ENCODE data around the gene COG5.
"Not testable (repeated sequence)": the region's sequence is repeated elsewhere in the genome, so short reads cannot be mapped to it uniquely, and the experiment has no call there.

COG5 gene

GRCh38 chr7:107253599-107253998, 310.1 kb downstream of the COG5 start:
- no peak overlapping the region for H3K4me2 ChIP-seq
- H3K9ac ChIP-seq = no peak overlapping the region
- H3K36me3 ChIP-seq = 0 out of 2 replicates have a peak, but pooled peaks cover 3% of the 10 kb centered on the region
- no peak for TF ChIP-seq Cebpa-rat (IDR thresholded peaks at IDR 0.05)
- H3K9me3 ChIP-seq = no peaks in the 10 kb centered on the region
- no peak overlapping the region for H3K4me3 ChIP-seq
- no peak overlapping the region for H3K27ac ChIP-seq
- H3K4me1 ChIP-seq = no peaks in the 10 kb centered on the region
- H4K20me1 ChIP-seq = no peaks in the 10 kb centered on the region
- no peaks in the 10 kb centered on the region for H3K27me3 ChIP-seq

- no peaks in the 10 kb centered on the region for H4K20me1 ChIP-seq
- peaks cover under 1% of the 10 kb centered on the region; the same call in 1 of the 2 replicates for H3K9me3 ChIP-seq
- H3K27me3 ChIP-seq = no peaks in the 10 kb centered on the region
- no peak overlapping the region for H3K9ac ChIP-seq
- peaks cover 10% of the 10 kb centered on the region for H3K36me3 ChIP-seq
- no peak for TF ChIP-seq Cebpa-rat (IDR thresholded peaks at IDR 0.05)
- no peaks in the 10 kb centered on the region for H3K4me1 ChIP-seq
- H3K4me2 ChIP-seq = no peak overlapping the region
- H3K27ac ChIP-seq = no peak overlapping the region
- H3K4me3 ChIP-seq = no peak overlapping the region
These were observed 311.8 kb downstream of the COG5 start for GRCh38 chr7:107251963-107252362.

- Histone ChIP-seq H3K4me3 (no peak overlapping the region), H3K4me2 (no peak overlapping the region), H3K9ac (no peak overlapping the region), H3K27me3 (no peaks in the 10 kb centered on the region), H3K27ac (no peak overlapping the region), H3K9me3 (peaks cover 31% of the 10 kb centered on the region), H3K36me3 (peaks cover 37% of the 10 kb centered on the region), H4K20me1 (no peaks in the 10 kb centered on the region), H3K4me1 (no peaks in the 10 kb centered on the region)
- no peak for TF ChIP-seq Cebpa-rat (IDR thresholded peaks at IDR 0.05)
These were observed 315.0 kb downstream of the COG5 start for GRCh38 chr7:107248551-107249316.

GRCh38 chr7:107246836-107247235, 316.9 kb downstream of the COG5 start:
- not testable (repeated sequence) for H3K27ac ChIP-seq
- H3K36me3 ChIP-seq = peaks cover 53% of the 10 kb centered on the region

GRCh38 chr7:107244613-107245012, 319.1 kb downstream of the COG5 start:
- Histone ChIP-seq H3K4me3 (no peak overlapping the region), H3K9ac (no peak overlapping the region), H3K27ac (no peak overlapping the region), H3K9me3 (peaks cover 39% of the 10 kb centered on the region), H3K36me3 (peaks cover 54% of the 10 kb centered on the region), H4K20me1 (no peaks in the 10 kb centered on the region), H3K4me1 (no peaks in the 10 kb centered on the region), H3K4me2 (no peak overlapping the region), H3K27me3 (no peaks in the 10 kb centered on the region)
- no peak for TF ChIP-seq Cebpa-rat (IDR thresholded peaks at IDR 0.05)

More at GRCh38 chr7:107246836-107247235, 316.9 kb downstream of the COG5 start:
- not testable (repeated sequence) for H3K9ac ChIP-seq, H3K4me3 ChIP-seq, H3K4me2 ChIP-seq, H4K20me1 ChIP-seq, H3K27me3 ChIP-seq, H3K4me1 ChIP-seq
- H3K9me3 ChIP-seq = peaks cover 39% of the 10 kb centered on the region

GRCh38 chr7:107242267-107242666, 321.5 kb downstream of the COG5 start:
- H3K9me3 ChIP-seq = peaks cover 39% of the 10 kb centered on the region
- H3K4me1 ChIP-seq = no peaks in the 10 kb centered on the region
- H4K20me1 ChIP-seq = no peaks in the 10 kb centered on the region
- no peak for TF ChIP-seq Cebpa-rat (IDR thresholded peaks at IDR 0.05)
- no peak overlapping the region for H3K4me3 ChIP-seq
- H3K4me2 ChIP-seq = no peak overlapping the region
- no peak overlapping the region for H3K27ac ChIP-seq
- no peaks in the 10 kb centered on the region for H3K27me3 ChIP-seq
- no peak overlapping the region for H3K9ac ChIP-seq
- peaks cover 47% of the 10 kb centered on the region for H3K36me3 ChIP-seq

- H3K4me3 ChIP-seq = no peak overlapping the region
These were observed 326.3 kb downstream of the COG5 start for GRCh38 chr7:107237451-107237850.

GRCh38 chr7:107236862-107237261, 326.9 kb downstream of the COG5 start:
- H3K27ac ChIP-seq = no peak overlapping the region
- H3K27me3 ChIP-seq = no peaks in the 10 kb centered on the region
- H3K9ac ChIP-seq = no peak overlapping the region
- H3K9me3 ChIP-seq = no peaks in the 10 kb centered on the region
- H3K4me3 ChIP-seq = no peak overlapping the region
- no peak for TF ChIP-seq Cebpa-rat (IDR thresholded peaks at IDR 0.05)
- no peak overlapping the region for H3K4me2 ChIP-seq
- H4K20me1 ChIP-seq = no peaks in the 10 kb centered on the region
- H3K36me3 ChIP-seq = peaks cover 6% of the 10 kb centered on the region; the same call in 1 of the 2 replicates
- H3K4me1 ChIP-seq = no peaks in the 10 kb centered on the region

More at GRCh38 chr7:107237451-107237850, 326.3 kb downstream of the COG5 start:
- Histone ChIP-seq H3K9me3 (peaks cover 4% of the 10 kb centered on the region), H3K36me3 (peaks cover 12% of the 10 kb centered on the region; the same call in 1 of the 2 replicates), H3K27me3 (no peaks in the 10 kb centered on the region), H4K20me1 (no peaks in the 10 kb centered on the region), H3K4me1 (no peaks in the 10 kb centered on the region), H3K9ac (no peak overlapping the region), H3K4me2 (no peak overlapping the region), H3K27ac (no peak overlapping the region)
- no peak for TF ChIP-seq Cebpa-rat (IDR thresholded peaks at IDR 0.05)

- H3K4me2 ChIP-seq = no peak overlapping the region
- no peaks in the 10 kb centered on the region for H3K4me1 ChIP-seq
- no peak overlapping the region for H3K4me3 ChIP-seq
- no peaks in the 10 kb centered on the region for H3K27me3 ChIP-seq
- H3K9me3 ChIP-seq = no peaks in the 10 kb centered on the region
- peaks cover 5% of the 10 kb centered on the region; the same call in 1 of the 2 replicates for H3K36me3 ChIP-seq
- H4K20me1 ChIP-seq = no peaks in the 10 kb centered on the region
- TF ChIP-seq Cebpa-rat (IDR thresholded peaks at IDR 0.05) = no peak
- H3K9ac ChIP-seq = no peak overlapping the region
- no peak overlapping the region for H3K27ac ChIP-seq
These were observed 329.3 kb downstream of the COG5 start for GRCh38 chr7:107234436-107234835.

GRCh38 chr7:107233981-107234380, 329.7 kb downstream of the COG5 start:
- no peak overlapping the region for H3K27ac ChIP-seq
- H4K20me1 ChIP-seq = no peaks in the 10 kb centered on the region
- no peak for TF ChIP-seq Cebpa-rat (IDR thresholded peaks at IDR 0.05)
- no peak overlapping the region for H3K9ac ChIP-seq
- no peaks in the 10 kb centered on the region for H3K27me3 ChIP-seq
- no peaks in the 10 kb centered on the region for H3K4me1 ChIP-seq
- no peak overlapping the region for H3K4me2 ChIP-seq
- H3K36me3 ChIP-seq = peaks cover 9% of the 10 kb centered on the region; the same call in 1 of the 2 replicates
- H3K9me3 ChIP-seq = no peaks in the 10 kb centered on the region
- H3K4me3 ChIP-seq = no peak overlapping the region
